ENCODE measurements around the gene CHST3. TPM values are rescaled to one million over a fixed set of nuclear protein-coding genes. Genes with fewer than 3 reads are reported as not detected.

The CHST3 gene
- total and polyA plus RNA-seq, 11 donors, result 8.1 to 51.3 (median 25.0) TPM

DNA sequence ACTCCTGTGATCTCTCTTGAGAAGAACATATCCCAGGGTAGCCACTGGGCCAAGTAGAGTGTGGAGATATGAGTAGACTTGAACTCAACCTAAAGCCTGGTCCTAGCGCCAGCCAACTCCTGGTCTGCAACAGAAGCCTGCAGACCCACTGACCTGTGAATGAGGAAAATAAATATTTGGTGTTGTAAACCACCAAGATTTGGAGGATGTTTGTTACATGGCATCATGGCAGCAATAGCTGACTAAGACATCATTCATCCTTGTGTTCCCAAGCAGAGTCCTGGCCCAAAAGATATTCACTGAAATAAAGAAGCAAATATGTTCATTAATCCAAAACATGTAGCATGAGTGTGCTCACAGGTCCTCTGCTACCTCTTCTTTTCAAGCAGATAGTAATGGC lies 26.0 kb upstream of the CHST3 start:
- intact Hi-C loops (cut with DNase I), result no loop called here
- H3K27ac ChIP-seq, result no peak overlapping the region
- no peaks in the 10 kb centered on the region for H3K4me1 ChIP-seq
- DNase-seq (no peak), ATAC-seq (no peak)
- H3K36me3 ChIP-seq, result no peaks in the 10 kb centered on the region
- no peak overlapping the region for H3K4me3 ChIP-seq
- WGBS, 4 donors, result 98 to 100% (median 100%) methylated on average over 1 of the region's 1 CpG
- TF ChIP-seq, protein P1, sequence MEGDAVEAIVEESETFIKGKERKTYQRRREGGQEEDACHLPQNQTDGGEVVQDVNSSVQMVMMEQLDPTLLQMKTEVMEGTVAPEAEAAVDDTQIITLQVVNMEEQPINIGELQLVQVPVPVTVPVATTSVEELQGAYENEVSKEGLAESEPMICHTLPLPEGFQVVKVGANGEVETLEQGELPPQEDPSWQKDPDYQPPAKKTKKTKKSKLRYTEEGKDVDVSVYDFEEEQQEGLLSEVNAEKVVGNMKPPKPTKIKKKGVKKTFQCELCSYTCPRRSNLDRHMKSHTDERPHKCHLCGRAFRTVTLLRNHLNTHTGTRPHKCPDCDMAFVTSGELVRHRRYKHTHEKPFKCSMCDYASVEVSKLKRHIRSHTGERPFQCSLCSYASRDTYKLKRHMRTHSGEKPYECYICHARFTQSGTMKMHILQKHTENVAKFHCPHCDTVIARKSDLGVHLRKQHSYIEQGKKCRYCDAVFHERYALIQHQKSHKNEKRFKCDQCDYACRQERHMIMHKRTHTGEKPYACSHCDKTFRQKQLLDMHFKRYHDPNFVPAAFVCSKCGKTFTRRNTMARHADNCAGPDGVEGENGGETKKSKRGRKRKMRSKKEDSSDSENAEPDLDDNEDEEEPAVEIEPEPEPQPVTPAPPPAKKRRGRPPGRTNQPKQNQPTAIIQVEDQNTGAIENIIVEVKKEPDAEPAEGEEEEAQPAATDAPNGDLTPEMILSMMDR (IDR thresholded peaks at IDR 0.05), result no peak
- TF ChIP-seq POLR2A (IDR thresholded peaks at IDR 0.05), result no peak
- peaks cover 0 to 11% (median under 1%) of the 10 kb centered on the region in 12 donors for H3K9me3 ChIP-seq
- no peaks in the 10 kb centered on the region for H3K27me3 ChIP-seq

DNA sequence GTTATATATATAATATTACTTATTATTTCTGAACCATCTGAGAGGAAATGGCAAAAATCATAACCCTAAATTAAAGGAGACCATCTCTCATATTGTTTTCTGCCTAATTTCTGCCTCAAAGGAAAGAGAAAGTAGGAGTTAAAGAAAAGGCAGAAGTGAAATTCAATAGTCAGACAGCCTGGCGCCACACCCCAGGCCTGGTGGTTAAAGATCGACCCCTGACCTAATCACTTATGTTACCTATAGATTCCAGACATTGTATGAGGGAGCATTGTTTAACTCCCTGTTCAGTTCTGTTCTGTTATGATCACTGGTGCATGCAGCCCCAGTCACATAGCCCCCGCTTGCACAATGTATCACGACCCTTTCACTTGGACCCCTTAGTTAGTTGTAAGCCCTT lies 24.9 kb upstream of the CHST3 start:
- 90 to 94% (median 94%) methylated on average over 4 of the region's 4 CpGs for WGBS, 4 donors
- no peak for ATAC-seq
- intact Hi-C loops (cut with DNase I), result no loop called here
- peaks cover 0 to 18% (median 5%) of the 10 kb centered on the region in 12 donors for H3K9me3 ChIP-seq
- no peak overlapping the region for H3K4me3 ChIP-seq
- TF ChIP-seq, protein P1 (IDR thresholded peaks at IDR 0.05), result no peak
- no peak for TF ChIP-seq POLR2A (IDR thresholded peaks at IDR 0.05)
- H3K27me3 ChIP-seq, result no peaks in the 10 kb centered on the region
- no peak overlapping the region for H3K27ac ChIP-seq
- H3K4me1 ChIP-seq, result no peaks in the 10 kb centered on the region
- DNase-seq, result no peak
- no peaks in the 10 kb centered on the region for H3K36me3 ChIP-seq

DNA sequence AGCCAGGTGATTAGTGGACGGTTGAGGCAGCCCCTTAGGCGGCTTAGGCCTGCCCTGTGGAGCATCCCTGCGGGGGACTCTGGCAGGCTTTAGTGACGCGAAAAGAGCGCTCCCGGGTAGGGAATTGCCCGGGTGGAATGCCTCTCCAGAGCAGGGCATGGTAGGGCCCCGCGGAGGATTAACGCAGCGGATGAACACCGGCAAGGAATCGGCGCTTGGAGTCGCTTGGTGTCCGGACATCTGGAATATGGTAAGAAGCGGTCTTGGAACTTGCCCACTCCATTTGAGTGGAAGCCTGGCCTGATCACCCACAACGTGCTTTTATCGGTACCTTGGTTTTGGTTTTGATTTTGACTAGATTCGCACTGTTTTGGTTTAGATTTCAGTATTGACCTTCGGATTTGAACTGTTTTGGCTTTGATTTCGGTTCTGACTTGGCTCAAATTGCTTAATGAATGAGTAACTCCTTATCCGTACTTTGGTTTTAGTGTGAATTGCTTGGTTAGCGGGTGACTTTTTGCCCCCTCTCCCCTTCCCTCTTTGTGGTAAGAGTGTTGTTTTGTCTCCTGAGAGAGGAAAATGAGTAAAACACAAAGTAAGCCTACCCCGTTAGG lies 24.2 kb upstream of the CHST3 start:
- H3K9me3 ChIP-seq, result peaks cover 0 to 25% (median 10%) of the 10 kb centered on the region in 12 donors
- DNase-seq, result no peak
- intact Hi-C loops (cut with DNase I), result no loop called here
- no peak for ATAC-seq
- H3K27me3 ChIP-seq, result no peaks in the 10 kb centered on the region
- no peak overlapping the region for H3K27ac ChIP-seq
- WGBS, 4 donors, result 94 to 96% (median 95%) methylated on average over 26 of the region's 26 CpGs
- no peak overlapping the region for H3K4me3 ChIP-seq
- no peaks in the 10 kb centered on the region for H3K36me3 ChIP-seq
- TF ChIP-seq, protein P1 (IDR thresholded peaks at IDR 0.05), result no peak
- TF ChIP-seq POLR2A (IDR thresholded peaks at IDR 0.05), result no peak
- H3K4me1 ChIP-seq, result no peaks in the 10 kb centered on the region

DNA sequence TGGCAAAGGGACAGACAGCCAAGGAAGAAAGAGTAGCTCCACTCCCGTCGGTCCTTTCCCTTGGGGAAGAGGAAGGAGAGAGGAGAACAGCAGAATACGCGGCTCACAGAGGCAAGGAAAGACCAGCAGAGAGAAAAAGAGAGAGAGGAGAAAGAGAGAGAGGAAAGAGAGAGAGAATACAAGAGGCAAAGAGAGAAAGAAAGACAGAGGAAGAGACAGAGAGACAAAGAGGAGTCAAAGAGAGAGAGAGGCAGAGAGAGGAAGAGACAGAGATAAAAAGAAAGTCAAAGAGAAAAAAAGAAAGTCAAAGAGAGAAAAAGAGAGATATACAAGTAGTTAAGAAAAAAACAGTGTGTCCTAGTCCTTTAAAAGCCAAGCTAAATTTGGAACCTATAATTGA lies 23.4 kb upstream of the CHST3 start:
- intact Hi-C loops (cut with DNase I), result no loop called here
- WGBS, 4 donors, result 73 to 86% (median 76%) methylated on average over 4 of the region's 4 CpGs

More for the DNA sequence above, 23.4 kb upstream of the CHST3 start:
- Histone ChIP-seq H3K36me3 (no peaks in the 10 kb centered on the region), H3K27me3 (no peaks in the 10 kb centered on the region), H3K4me1 (no peaks in the 10 kb centered on the region), H3K4me3 (no peak overlapping the region), H3K27ac (no peak overlapping the region), H3K9me3 (peaks cover 0 to 32% (median 17%) of the 10 kb centered on the region in 12 donors)
- ATAC-seq (no peak), DNase-seq (no peak)
- no peak for TF ChIP-seq POLR2A (IDR thresholded peaks at IDR 0.05)
- TF ChIP-seq, protein P1 (IDR thresholded peaks at IDR 0.05), result no peak

All from heart left ventricle (tissue), 16 donors.